ENCODE data around the gene UTP14C. TPM values are rescaled to one million over a fixed set of nuclear protein-coding genes. Genes with fewer than 3 reads are reported as not detected.

Gene UTP14C
- total and polyA plus RNA-seq, 2 of the 13 experiments (the other 11 are each of a cell fraction or from before 2014, with no cell fraction given) = 8.8 to 12.2 TPM

- 0 out of 2 replicates have a peak, but pooled peaks have one; percentile 56 for TF ChIP-seq CHD4 (IDR thresholded peaks at IDR 0.05; ENCODE audit: borderline replicate concordance, low read length)
- TF ChIP-seq ZNF329 (CRISPR knock-in tag; IDR thresholded peaks at IDR 0.05; ENCODE audit: low read depth) = peak; percentile 77
- TF ChIP-seq ZNF7 (CRISPR knock-in tag; IDR thresholded peaks at IDR 0.05) = no peak
- peak; percentile 85; the same call in 1 of the 2 replicates for TF ChIP-seq ZBTB8A (CRISPR knock-in tag; IDR thresholded peaks at IDR 0.05; ENCODE audit: borderline replicate concordance, low read depth)
- peak; percentile 98 for TF ChIP-seq FOXC1 (CRISPR knock-in tag; IDR thresholded peaks at IDR 0.05; ENCODE audit: borderline replicate concordance)
- TF ChIP-seq ZNF33B (CRISPR knock-in tag; IDR thresholded peaks at IDR 0.05) = peak; percentile 78
- TF ChIP-seq ARID3A (IDR thresholded peaks at IDR 0.05; ENCODE audit: low read depth, low read length) = 0 out of 2 replicates have a peak, but pooled peaks have one; percentile 31
- TF ChIP-seq HNF4G (IDR thresholded peaks at IDR 0.05; ENCODE audit: borderline replicate concordance, low read depth, low read length) = peak; percentile 98
- peak; percentile 100 for TF ChIP-seq HNF4G (CRISPR knock-in tag; IDR thresholded peaks at IDR 0.05; ENCODE audit: borderline replicate concordance, low read depth)
- no peak for TF ChIP-seq TP53 (CRISPR knock-in tag; conservative IDR thresholded peaks at IDR 0.05)
- peak; percentile 59; the same call in 1 of the 2 replicates for TF ChIP-seq JUN (CRISPR knock-in tag; IDR thresholded peaks at IDR 0.05)
- TF ChIP-seq ZNF839 (CRISPR knock-in tag; IDR thresholded peaks at IDR 0.05; ENCODE audit: borderline replicate concordance) = no peak
- no peak for TF ChIP-seq NR2F1 (CRISPR knock-in tag; IDR thresholded peaks at IDR 0.05)
- TF ChIP-seq ZNF577 (CRISPR knock-in tag; IDR thresholded peaks at IDR 0.05; ENCODE audit: borderline replicate concordance, low read depth) = no peak
- TF ChIP-seq NFYC (CRISPR knock-in tag; IDR thresholded peaks at IDR 0.05) = peak; percentile 96
- no peak; the same call in 1 of the 2 replicates for TF ChIP-seq PRDM15 (CRISPR knock-in tag; IDR thresholded peaks at IDR 0.05)
- 0 out of 2 replicates have a peak, but pooled peaks have one; percentile 20 for TF ChIP-seq ZFP36L1 (CRISPR knock-in tag; IDR thresholded peaks at IDR 0.05)
- peak; percentile 87 for TF ChIP-seq ZNF678 (CRISPR knock-in tag; IDR thresholded peaks at IDR 0.05)
- no peak for TF ChIP-seq RNF219 (CRISPR knock-in tag; IDR thresholded peaks at IDR 0.05)
Observed at GRCh38 chr13:52011632-52012511, 12.6 kb upstream of the UTP14C start, which contains the start of gene ALG11 (continued).
